HEK293T (cell line): ENCODE results near the gene GLB1L.

ENCODE experiments used
- CTCF ChIA-PET: fragments of 350-600 bp; formaldehyde crosslinking; extraction: SDS; loops from one replicate; lab custom pipeline; 2021; ENCODE audit warnings: antibody characterized with exemption, inconsistent platforms; lab: Yijun Ruan, JAX
- POLR2A ChIA-PET: fragments of 350-600 bp; formaldehyde crosslinking; extraction: SDS; loops from one replicate; lab custom pipeline; 2020; ENCODE audit warnings: antibody characterized with exemption, inconsistent platforms; lab: Yijun Ruan, JAX
- DNase-seq: peaks from one replicate; pipeline ENCODE4 v3.0.0; 2012; ENCODE audit warnings: mixed read lengths; ENCODE audit errors: extremely low spot score
- ARNT ChIP-seq: fragments of 450-650 bp; IDR thresholded peaks from 2 replicates; pipeline ENCODE4 v1.6.1; 2017; ENCODE audit warnings: mild to moderate bottlenecking
- BHLHE40 ChIP-seq: fragments of 450-650 bp; IDR thresholded peaks from 2 replicates; pipeline ENCODE4 v1.6.1; 2016; ENCODE audit warnings: mild to moderate bottlenecking, moderate library complexity, borderline replicate concordance
- CTBP1 ChIP-seq: fragments of 450-650 bp; IDR thresholded peaks from 2 replicates; pipeline ENCODE4 v1.6.1; 2016; ENCODE audit warnings: borderline replicate concordance
- ELF4 ChIP-seq: fragments of 450-650 bp; IDR thresholded peaks from 2 replicates; pipeline ENCODE4 v1.6.1; 2017; ENCODE audit warnings: antibody characterized with exemption
- FOXA1 ChIP-seq: fragments of 450-650 bp; IDR thresholded peaks from 2 replicates; pipeline ENCODE4 v1.6.1; 2016; ENCODE audit warnings: mild to moderate bottlenecking
- FOXK2 ChIP-seq: fragments of 450-650 bp; IDR thresholded peaks from 2 replicates; pipeline ENCODE4 v1.6.1; 2016; ENCODE audit warnings: mild to moderate bottlenecking
- FOXM1 ChIP-seq: fragments of 450-650 bp; IDR thresholded peaks from 2 replicates; pipeline ENCODE4 v1.6.1; 2017; ENCODE audit warnings: mild to moderate bottlenecking, borderline replicate concordance
- HDGF ChIP-seq: fragments of 450-650 bp; IDR thresholded peaks from 2 replicates; pipeline ENCODE4 v1.6.1; 2017; ENCODE audit warnings: antibody characterized with exemption, borderline replicate concordance
- L3MBTL2 ChIP-seq: fragments of 450-650 bp; conservative IDR thresholded peaks from 2 replicates; pipeline ENCODE4 v1.6.1; 2016; ENCODE audit warnings: mild to moderate bottlenecking
- LEF1 ChIP-seq: fragments of 450-650 bp; IDR thresholded peaks from 2 replicates; pipeline ENCODE4 v1.6.1; 2017; ENCODE audit warnings: mild to moderate bottlenecking, borderline replicate concordance
- NFRKB ChIP-seq: fragments of 450-650 bp; IDR thresholded peaks from 2 replicates; pipeline ENCODE4 v1.6.1; 2016; ENCODE audit warnings: mild to moderate bottlenecking, moderate library complexity
- SP1 ChIP-seq: fragments of 450-650 bp; IDR thresholded peaks from 2 replicates; pipeline ENCODE4 v1.6.1; 2017
- SUZ12 ChIP-seq: fragments of 450-650 bp; IDR thresholded peaks from 2 replicates; pipeline ENCODE4 v1.6.1; 2016; ENCODE audit warnings: mild to moderate bottlenecking
- TARDBP ChIP-seq: fragments of 450-650 bp; IDR thresholded peaks from 2 replicates; pipeline ENCODE4 v1.6.1; 2016
- ZNF384 ChIP-seq: fragments of 450-650 bp; IDR thresholded peaks from 2 replicates; pipeline ENCODE4 v1.6.1; 2016
- TF ChIP-seq, protein P1 (sequence below): fragments of 450-650 bp; IDR thresholded peaks from 2 replicates; pipeline ENCODE4 v1.6.1; 2016

GLB1L gene

DNA sequence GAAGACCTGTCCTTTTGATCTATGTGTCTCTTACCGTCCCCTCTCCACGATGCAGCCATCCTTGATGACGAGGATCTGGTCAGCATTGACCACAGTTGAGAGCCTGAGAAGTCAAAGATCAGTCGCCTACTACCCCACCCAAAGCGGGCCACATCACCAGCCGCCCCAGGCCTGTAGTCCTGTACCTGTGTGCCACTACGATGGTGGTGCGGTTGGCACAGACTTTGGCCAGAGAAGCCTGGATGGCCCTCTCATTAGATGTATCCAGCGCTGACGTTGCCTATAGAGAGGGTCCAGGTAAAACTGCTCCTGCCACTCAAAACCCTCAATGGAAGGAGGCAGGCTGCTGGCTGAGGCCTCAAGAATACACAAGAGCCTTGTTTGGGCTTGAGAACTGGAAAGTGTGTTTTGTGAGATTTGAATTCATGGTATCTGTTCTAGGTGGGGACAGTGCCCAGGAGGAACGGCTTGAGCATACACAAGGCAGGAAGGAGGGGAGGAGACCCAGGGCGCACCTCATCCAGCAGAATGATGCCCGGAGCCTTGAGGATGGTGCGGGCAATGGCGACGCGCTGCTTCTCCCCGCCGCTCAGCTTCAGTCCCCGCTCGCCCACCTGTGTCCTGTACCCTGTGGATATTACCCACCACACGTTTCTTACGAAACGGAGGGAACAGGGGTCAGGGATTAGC is 34.9 kb downstream of the GLB1L start:
- POLR2A ChIA-PET, result interaction anchor here (1.2 kb wide), 1 partner anchor 34 kb away, joined by 4 read pairs; the partner anchor contains the start of gene CNPPD1
- no peak for TF ChIP-seq FOXM1
- TF ChIP-seq FOXA1, result no peak
- no peak for DNase-seq
- CTCF ChIA-PET, result no interaction called here

DNA sequence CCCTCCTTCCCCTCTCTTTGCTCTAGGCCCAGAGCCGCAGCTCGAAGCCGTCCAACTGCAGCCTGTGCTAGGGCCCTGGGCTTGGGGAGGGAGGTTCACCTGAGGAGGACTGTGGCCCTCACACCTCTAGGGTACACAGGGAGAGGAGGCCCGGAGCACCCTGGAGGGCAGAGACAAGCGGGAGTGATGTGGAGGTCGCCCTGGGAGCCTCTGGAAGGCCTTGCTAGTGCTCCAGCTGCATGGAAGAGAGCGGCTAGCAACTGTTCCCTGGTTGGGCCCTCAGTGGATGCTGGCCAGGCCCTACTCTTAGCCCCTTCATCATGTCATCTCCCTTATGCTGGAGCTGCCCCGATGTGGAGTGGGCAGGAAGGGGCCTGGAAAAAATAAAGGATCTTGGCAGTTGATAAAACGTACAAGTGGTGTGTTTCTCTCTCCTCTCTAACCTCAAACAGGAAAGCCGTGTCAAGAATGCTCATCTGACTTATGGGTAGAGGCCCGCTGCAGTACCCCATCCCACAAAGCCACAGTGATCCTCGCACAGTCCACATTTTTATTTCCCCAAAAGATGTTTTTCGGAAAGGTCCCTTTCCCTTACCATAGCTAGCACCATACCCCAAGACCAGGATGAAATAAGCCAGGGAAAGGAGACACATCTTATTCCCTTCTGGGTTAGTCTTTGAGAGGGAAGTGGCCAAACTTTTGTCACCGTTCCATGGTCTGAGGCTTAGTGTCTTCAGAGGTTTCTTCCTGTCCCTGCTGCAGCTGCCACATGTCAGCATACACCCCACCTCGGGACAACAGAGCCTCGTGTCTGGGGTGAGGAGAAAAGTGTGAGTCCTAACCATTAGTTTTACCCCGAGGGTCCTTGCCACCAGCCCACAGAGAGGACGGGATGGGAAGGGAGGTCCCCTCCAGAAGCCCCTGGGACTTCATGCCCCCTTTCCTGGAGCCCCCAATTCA is 35.7 kb downstream of the GLB1L start:
- POLR2A ChIA-PET, result interaction anchor here (2.0 kb wide), 1 partner anchor 33 kb away, joined by 5 read pairs; the partner anchor contains the start of gene CNPPD1

DNA sequence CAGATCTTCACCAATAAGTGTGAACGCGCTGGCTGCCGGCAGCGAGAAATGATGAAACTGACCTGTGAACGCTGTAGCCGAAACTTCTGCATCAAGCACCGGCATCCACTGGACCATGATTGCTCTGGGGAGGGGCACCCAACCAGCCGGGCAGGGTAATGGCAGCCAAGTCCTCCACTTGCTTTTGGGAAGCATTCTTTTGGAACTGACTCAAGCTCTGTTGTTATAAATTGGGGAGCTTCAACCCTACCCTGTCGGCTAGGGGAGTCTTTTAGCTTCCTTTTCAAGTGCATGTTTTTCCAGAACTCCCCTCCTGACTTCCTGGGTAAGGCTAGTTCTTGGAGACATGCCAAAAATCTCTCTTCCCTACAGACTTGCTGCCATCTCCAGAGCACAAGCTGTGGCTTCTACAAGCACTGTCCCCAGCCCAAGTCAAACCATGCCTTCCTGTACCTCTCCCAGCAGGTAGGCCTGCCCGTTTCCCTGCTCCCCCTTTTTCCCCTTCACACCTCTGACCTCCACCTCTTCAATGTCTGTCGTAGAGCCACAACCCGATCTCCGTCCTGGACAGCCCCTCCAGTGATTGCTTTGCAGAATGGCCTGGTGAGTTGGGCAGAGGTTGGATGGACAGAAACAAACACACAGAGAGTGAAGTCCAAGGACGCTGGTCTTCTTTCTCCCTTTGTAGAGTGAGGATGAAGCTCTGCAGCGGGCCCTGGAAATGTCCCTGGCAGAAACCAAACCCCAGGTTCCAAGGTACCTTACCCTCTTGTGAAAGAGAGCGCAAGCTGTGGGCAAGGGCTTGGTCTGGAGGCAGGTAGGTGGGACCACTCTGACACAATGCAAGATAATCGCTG is 37.1 kb downstream of the GLB1L start:
- DNase-seq, result no peak
- ChIA-PET POLR2A (interaction anchor here (1.4 to 2.0 kb wide), 4 partner anchors 11 to 71 kb away, joined by 3 to 7 read pairs (median 5); partner anchors contain the start of genes CNPPD1 and DNAJB2), CTCF (interaction anchor here (0.8 to 1.1 kb wide), 2 partner anchors 32 to 89 kb away, joined by 3 read pairs; partner anchors contain the start of gene CNPPD1)
- no peak for TF ChIP-seq FOXM1
- no peak for TF ChIP-seq L3MBTL2
- TF ChIP-seq NFRKB, result no peak
- TF ChIP-seq ZNF384, result no peak
- no peak for TF ChIP-seq ARNT
- TF ChIP-seq, protein P1, sequence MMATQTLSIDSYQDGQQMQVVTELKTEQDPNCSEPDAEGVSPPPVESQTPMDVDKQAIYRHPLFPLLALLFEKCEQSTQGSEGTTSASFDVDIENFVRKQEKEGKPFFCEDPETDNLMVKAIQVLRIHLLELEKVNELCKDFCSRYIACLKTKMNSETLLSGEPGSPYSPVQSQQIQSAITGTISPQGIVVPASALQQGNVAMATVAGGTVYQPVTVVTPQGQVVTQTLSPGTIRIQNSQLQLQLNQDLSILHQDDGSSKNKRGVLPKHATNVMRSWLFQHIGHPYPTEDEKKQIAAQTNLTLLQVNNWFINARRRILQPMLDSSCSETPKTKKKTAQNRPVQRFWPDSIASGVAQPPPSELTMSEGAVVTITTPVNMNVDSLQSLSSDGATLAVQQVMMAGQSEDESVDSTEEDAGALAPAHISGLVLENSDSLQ, result no peak
- TF ChIP-seq ELF4, result no peak

More for the DNA sequence above, 35.7 kb downstream of the GLB1L start:
- CTCF ChIA-PET, result no interaction called here
- DNase-seq, result no peak
- TF ChIP-seq, protein P1, result no peak
- TF ChIP-seq BHLHE40 (no peak), HDGF (no peak), FOXA1 (no peak), ZNF384 (no peak), L3MBTL2 (no peak), SUZ12 (no peak), TARDBP (no peak), SP1 (no peak), ELF4 (no peak), FOXK2 (no peak), CTBP1 (no peak), FOXM1 (no peak), NFRKB (no peak), ARNT (no peak), LEF1 (no peak)

DNA sequence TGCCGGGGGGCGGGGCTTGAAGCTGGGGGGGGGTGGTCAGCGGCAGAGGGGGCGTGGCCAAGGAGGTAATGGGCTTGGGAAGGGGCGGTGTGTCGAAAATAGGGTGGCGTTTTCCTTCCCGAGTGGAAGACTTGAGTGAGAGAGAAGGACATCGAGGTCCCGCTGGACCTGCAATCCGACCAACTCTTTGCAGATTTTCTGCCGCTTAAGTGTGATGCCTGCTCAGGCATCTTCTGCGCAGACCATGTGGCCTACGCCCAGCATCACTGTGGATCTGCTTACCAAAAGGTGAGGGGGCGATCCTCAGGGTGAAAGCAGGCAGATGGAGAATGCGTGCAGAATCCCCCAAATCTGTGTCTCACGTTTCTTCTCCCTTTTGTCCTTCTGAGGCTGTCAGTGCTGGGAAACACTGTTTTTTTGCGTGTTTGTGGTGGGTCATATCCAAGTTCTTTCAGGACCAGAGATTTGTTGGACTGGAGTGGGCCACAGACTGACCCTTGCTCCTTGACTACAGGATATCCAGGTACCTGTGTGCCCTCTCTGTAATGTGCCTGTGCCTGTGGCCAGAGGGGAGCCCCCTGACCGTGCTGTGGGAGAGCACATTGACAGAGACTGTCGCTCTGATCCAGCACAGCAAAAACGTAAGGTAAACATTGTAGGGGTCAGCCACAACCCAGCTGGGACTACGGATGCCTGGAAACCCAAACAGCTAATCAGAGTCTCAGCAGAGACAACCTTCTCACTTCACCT is 37.9 kb downstream of the GLB1L start:
- ChIA-PET CTCF (interaction anchor here (1.1 kb wide), 1 partner anchor 31 kb away, joined by 3 read pairs; the partner anchor contains the start of gene CNPPD1), POLR2A (interaction anchor here (0.7 to 2.4 kb wide), 9 partner anchors 9 to 86 kb away, joined by 3 to 25 read pairs (median 5); partner anchors contain the start of genes ABCB6, CNPPD1 and DNAJB2)
- no peak for DNase-seq
- TF ChIP-seq FOXM1, result no peak
- TF ChIP-seq HDGF, result no peak

DNA sequence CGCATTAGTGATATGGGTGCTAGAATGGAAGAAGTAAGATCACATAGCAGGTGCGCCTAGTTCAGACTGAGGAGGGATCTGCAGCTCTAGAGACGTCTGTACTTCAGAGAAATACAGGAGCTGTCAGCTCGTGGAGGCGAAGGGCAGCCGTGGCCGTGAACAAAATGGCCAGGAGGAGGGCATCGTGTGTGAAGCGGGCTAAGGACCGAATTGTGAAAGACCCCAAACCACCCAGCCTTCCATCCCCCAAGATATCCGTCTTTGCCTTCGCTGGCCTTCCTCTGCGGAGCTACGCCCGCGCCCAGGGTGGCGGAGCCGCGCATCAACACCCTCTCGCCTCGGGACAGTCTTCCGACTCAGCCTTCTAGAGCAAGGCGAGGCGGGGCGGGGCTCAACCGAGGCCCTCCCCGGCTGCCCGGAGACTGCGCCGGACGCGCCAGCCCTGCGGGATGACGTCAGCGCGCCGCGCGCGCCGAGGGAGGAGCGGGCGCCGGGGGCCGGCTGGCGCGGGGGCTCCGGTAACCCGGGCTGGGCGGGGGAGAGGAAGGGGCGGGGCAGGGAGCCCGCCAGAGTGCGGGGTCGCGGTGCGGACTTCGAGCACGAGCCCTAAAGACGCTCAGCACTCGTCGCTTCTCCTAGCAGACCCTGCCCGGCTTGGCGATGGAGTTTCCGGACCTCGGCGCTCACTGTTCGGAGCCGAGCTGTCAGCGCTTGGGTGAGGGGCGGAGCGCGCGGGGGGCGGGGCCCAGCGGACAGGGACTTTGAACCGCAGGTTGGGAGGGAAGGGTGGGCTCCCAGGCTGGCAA is 38.7 kb downstream of the GLB1L start, which contains the start of gene ZFAND2B:
Gene ZFAND2B (plus strand): TSS at position 455 of the 806 bp plus-strand sequence. CDS start 206 bp downstream, at position 661.
- TF ChIP-seq NFRKB (no peak), HDGF (0 out of 2 replicates have a peak, but pooled peaks have one; percentile 46), BHLHE40 (no peak), TARDBP (no peak), ARNT (no peak), FOXM1 (no peak), FOXA1 (no peak), ELF4 (0 out of 2 replicates have a peak, but pooled peaks have one; percentile 16), ZNF384 (no peak), CTBP1 (no peak), L3MBTL2 (peak; percentile 65), SUZ12 (no peak), FOXK2 (no peak), LEF1 (no peak), SP1 (no peak)
- TF ChIP-seq, protein P1, result peak; percentile 32; the same call in 1 of the 2 replicates
- ChIA-PET CTCF (interaction anchor here (1.0 kb wide), 1 partner anchor 88 kb away, joined by 3 read pairs; no protein-coding TSS in a partner anchor), POLR2A (interaction anchor here (0.7 to 2.4 kb wide), 16 partner anchors 8 to 88 kb away, joined by 3 to 25 read pairs (median 4); partner anchors contain the start of genes ABCB6, CNPPD1, DNAJB2 and GLB1L)
- peak; percentile 98 for DNase-seq
